ENCODE measurements around the gene C11orf52. TPM values are rescaled to one million over a fixed set of nuclear protein-coding genes. Genes with fewer than 3 reads are reported as not detected.

The C11orf52 gene
- total and polyA plus RNA-seq, 2 of the 13 experiments (the other 11 are each of a cell fraction or from before 2014, with no cell fraction given), result 7.4 to 11.0 TPM

DNA sequence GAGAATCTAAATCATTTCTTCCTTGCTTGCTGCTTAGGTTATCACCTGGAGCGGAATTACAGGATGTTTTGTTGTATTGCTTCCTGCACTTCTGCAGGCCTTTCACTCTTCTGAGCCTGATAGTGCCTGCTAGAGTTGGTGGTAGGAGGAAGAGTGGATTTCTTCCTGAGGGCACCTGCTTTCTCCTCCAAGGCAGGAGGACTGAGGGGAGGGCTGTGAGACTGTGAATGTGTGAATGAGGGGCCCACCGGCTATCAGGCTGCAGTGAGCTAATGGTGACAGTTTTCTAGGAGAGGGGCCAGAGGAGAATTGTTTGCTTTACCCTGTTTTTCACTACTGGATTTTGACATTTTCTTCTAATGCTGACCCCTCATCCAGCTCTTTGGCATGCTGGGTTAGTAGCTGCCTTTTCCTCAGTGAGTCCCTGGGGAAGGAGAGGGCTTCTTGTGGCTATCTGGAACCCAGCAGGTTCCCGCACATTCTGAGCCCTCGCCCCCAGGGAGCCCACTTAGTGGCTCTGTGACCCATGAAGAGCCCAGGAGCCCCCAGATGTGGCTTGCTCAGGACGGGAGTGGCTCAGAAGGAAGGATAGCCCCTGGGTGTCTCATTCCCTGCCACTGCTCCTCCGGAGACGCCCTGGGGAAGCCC is 57.5 kb downstream of the C11orf52 start:
- H3K36me3 ChIP-seq (replicated peaks in 1 of 2; ENCODE audit: control insufficient read depth in 1 of 2, insufficient read depth in 2 of 2, low read length in 2 of 2), result peaks cover 6 to 39% of the 10 kb centered on the region in 2 experiments; a peak in 4 of 5 replicates
- H3K4me3 ChIP-seq (replicated peaks in 1 of 3; ENCODE audit: insufficient read depth in 1 of 3, low read depth in 2 of 3, low read length in 3 of 3), result no peak overlapping the region
- no TSS peak for BruUV-seq (replicated peaks)
- no peaks in the 10 kb centered on the region for H4K20me1 ChIP-seq (ENCODE audit: insufficient read depth, low read length)
- H3K9me3 ChIP-seq (ENCODE audit: low read length), result no peaks in the 10 kb centered on the region
- H3K4me1 ChIP-seq (ENCODE audit: insufficient read depth, low read length), result no peaks in the 10 kb centered on the region
- intact Hi-C loops (cut with micrococcal nuclease; ENCODE audit: unreplicated experiment) (no loop called here), in situ Hi-C loops (cut with HindIII; ENCODE audit: extremely low pct_ligation_motif_present, low pct_unique_long_range_greater_than_20kb) (no loop called here)
- ChIA-PET CTCF (ENCODE audit: low intra/inter-chr PET ratio, low total read pairs) (interaction anchor here (0.6 kb wide), 1 partner anchor 21 kb away, joined by 3 read pairs; no protein-coding TSS in a partner anchor), POLR2A (no interaction called here)
- H3K27ac ChIP-seq (ENCODE audit: extremely low read length, insufficient read depth, low read length), result no peak overlapping the region
- no peak overlapping the region for H3K4me2 ChIP-seq (ENCODE audit: low read depth, low read length)
- no peak overlapping the region for H3K9ac ChIP-seq (ENCODE audit: insufficient read depth, low read depth, low read length)
- WGBS (ENCODE audit: low lambda C conversion rate), result 94% methylated on average over 7 of the region's 7 CpGs
- H3K79me2 ChIP-seq (ENCODE audit: insufficient read depth, low read length), result no peaks in the 10 kb centered on the region
- TF ChIP-seq IKZF5 (CRISPR knock-in tag; IDR thresholded peaks at IDR 0.05) (no peak), PLSCR1 (CRISPR knock-in tag; IDR thresholded peaks at IDR 0.05; ENCODE audit: borderline replicate concordance) (no peak), POLR2G (IDR thresholded peaks at IDR 0.05; ENCODE audit: low read depth, low read length) (no peak), TSC22D2 (CRISPR knock-in tag; IDR thresholded peaks at IDR 0.05; ENCODE audit: borderline replicate concordance) (no peak), NBN (conservative IDR thresholded peaks at IDR 0.05) (no peak), NR1H2 (CRISPR knock-in tag; IDR thresholded peaks at IDR 0.05; ENCODE audit: borderline replicate concordance, low read depth) (no peak), ZNF709 (CRISPR knock-in tag; IDR thresholded peaks at IDR 0.05) (no peak), TEAD3 (CRISPR knock-in tag; optimal IDR thresholded peaks at IDR 0.05; ENCODE audit: borderline replicate concordance) (no peak), ZNF367 (CRISPR knock-in tag; IDR thresholded peaks at IDR 0.05; ENCODE audit: borderline replicate concordance) (no peak), PRPF4 (IDR thresholded peaks at IDR 0.05; ENCODE audit: low read depth, low read length, poor library complexity, severe bottlenecking) (no peak), ZFP37 (CRISPR knock-in tag; IDR thresholded peaks at IDR 0.05; ENCODE audit: borderline replicate concordance) (no peak), ZBTB49 (CRISPR knock-in tag; IDR thresholded peaks at IDR 0.05; ENCODE audit: borderline replicate concordance) (no peak)
- TF ChIP-seq, protein P1, sequence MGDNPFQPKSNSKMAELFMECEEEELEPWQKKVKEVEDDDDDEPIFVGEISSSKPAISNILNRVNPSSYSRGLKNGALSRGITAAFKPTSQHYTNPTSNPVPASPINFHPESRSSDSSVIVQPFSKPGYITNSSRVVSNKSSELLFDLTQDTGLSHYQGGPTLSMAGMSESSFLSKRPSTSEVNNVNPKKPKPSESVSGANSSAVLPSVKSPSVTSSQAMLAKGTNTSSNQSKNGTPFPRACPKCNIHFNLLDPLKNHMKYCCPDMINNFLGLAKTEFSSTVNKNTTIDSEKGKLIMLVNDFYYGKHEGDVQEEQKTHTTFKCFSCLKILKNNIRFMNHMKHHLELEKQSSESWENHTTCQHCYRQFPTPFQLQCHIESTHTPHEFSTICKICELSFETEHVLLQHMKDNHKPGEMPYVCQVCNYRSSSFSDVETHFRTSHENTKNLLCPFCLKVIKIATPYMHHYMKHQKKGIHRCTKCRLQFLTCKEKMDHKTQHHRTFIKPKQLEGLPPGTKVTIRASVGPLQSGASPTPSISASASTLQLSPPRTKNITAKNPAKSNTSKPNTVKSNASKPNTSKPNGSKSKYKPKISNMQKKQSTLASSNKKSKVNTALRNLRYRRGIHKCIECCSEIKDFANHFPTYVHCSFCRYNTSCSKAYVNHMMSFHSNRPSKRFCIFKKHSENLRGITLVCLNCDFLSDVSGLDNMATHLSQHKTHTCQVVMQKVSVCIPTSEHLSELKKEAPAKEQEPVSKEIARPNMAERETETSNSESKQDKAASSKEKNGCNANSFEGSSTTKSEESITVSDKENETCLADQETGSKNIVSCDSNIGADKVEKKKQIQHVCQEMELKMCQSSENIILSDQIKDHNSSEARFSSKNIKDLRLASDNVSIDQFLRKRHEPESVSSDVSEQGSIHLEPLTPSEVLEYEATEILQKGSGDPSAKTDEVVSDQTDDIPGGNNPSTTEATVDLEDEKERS (CRISPR knock-in tag; IDR thresholded peaks at IDR 0.05), result no peak
- TF ChIP-seq, protein P2, sequence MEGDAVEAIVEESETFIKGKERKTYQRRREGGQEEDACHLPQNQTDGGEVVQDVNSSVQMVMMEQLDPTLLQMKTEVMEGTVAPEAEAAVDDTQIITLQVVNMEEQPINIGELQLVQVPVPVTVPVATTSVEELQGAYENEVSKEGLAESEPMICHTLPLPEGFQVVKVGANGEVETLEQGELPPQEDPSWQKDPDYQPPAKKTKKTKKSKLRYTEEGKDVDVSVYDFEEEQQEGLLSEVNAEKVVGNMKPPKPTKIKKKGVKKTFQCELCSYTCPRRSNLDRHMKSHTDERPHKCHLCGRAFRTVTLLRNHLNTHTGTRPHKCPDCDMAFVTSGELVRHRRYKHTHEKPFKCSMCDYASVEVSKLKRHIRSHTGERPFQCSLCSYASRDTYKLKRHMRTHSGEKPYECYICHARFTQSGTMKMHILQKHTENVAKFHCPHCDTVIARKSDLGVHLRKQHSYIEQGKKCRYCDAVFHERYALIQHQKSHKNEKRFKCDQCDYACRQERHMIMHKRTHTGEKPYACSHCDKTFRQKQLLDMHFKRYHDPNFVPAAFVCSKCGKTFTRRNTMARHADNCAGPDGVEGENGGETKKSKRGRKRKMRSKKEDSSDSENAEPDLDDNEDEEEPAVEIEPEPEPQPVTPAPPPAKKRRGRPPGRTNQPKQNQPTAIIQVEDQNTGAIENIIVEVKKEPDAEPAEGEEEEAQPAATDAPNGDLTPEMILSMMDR (CRISPR knock-in tag; IDR thresholded peaks at IDR 0.05), result no peak
- FAIRE-seq (no peak), ATAC-seq (no peak), DNase-seq (ENCODE audit: low spot score) (no peak)
- no peak overlapping the region for H2AFZ ChIP-seq (ENCODE audit: low read length)
- no peaks in the 10 kb centered on the region for H3K27me3 ChIP-seq (ENCODE audit: control insufficient read depth in 1 of 2, insufficient read depth in 2 of 2, low read length in 2 of 2)
